DMS 273 treated with DMSO at 0.1 percent for 48 hours (cell line): ENCODE results near the gene PTF1A.

Source experiments
- DNase-seq: peaks from one replicate; lab custom pipeline; 2025; lab: John Stamatoyannopoulos, UW

Gene PTF1A

DNA sequence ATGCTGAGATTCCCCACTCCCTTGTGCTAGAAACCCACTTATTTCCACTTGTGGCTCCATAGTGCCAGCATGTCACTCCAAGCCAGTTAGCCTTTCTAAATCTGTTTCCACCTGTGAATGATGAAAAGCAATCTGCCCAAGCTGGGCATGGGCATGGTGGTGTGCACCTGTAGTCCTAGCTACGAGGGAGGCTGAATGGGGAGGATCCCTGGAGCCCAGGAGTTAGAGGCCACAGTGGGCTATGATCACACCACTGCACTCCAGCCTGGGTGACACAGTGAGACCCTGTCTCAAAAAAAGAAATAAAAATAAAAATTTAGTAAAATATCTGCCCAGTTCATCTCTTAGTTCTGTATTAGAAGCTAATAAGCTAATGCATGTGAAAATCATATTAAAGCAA is 5.0 kb upstream of the PTF1A start:
- DNase-seq, result no peak

DNA sequence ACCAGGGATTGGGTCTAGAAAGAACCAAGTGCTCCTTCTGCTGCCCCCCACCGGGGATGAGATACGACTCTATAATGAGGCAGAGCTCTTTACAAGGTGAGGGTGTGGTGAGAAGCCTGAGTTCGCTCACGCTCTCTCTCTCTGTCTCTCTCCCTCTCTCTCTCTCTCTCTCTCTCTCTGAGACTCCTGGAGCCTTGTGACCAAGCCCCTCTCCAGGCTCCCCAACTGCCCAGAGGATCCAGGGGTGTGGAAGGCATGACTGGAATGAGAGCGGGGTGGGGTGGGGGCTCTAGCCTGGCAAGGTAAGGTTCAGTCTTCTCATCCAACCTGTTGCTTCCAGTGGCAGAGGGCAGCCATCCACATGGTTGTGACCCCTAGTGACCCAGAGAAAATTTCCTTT is 3.1 kb upstream of the PTF1A start:
- DNase-seq, result no peak

DNA sequence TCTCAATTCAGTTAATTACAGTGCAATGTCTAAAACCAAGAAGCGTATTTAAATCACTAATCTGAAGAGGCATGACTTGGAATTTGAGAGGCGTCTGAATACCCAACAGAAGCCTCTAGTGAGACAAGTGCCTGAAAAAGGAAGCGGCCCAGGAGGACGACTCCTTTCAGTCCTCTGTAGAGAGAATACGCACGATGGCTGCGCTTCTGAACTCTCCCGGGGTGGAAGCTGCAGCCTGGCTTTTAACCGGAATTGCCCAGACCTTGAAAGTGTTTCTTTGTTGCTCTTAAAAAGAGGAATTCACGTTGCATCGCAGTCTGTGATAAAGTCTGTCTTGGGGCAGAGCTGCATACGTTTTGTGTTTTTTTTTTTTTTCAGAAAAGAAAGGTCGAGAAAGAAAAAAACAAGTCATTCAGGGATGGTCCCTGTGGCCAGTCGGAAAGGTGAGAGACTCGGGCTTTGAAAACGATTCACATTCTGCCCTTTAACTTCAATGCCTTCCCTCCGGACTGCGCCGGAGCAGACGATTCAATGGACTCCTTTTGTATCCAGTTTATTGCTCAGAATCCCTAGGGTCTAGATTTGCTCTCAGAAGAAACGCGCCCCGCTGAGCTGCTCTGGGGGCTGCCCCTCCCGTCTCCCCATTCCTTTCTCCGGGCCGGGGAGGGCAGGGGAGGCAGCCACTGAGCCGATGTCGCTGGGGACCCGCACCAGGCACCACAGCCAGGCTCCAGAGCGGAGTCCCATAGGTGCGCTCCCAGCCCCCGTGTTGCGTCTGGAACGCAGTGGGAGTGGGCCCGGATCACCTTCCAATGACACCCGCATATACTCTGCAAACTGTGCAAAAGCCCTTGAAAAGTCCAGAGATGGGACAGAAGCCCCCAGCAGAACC is 994 bp upstream of the PTF1A start:
- no peak for DNase-seq

GRCh38 chr10:23192712-23193434 is 761 bp downstream of the PTF1A start:
- no peak for DNase-seq

DNA sequence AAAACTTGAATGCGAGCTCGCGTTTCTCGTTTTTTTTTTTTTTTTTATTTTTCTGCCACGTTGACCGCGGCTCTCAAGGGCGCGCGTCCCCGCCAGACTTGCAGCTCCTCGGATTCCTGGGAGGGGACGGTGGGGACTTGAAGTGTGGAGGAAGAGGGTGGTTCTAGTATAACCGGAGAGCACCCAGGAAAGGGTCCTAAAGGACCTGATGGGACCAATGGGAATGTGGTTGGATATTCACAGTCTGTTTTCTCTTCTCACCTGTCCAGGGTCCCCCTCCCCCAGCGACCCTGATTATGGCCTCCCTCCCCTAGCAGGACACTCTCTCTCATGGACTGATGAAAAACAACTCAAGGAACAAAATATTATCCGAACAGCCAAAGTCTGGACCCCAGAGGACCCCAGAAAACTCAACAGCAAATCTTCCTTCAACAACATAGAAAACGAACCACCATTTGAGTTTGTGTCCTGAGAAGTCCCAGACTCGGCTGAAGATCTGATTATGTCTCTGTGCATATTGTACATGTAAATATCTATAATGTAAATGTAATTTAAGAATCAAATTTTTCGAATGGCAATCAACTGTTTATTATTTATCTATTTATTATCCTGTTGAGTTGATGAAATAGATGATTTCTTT is 1.4 kb downstream of the PTF1A start:
- no peak for DNase-seq

DNA sequence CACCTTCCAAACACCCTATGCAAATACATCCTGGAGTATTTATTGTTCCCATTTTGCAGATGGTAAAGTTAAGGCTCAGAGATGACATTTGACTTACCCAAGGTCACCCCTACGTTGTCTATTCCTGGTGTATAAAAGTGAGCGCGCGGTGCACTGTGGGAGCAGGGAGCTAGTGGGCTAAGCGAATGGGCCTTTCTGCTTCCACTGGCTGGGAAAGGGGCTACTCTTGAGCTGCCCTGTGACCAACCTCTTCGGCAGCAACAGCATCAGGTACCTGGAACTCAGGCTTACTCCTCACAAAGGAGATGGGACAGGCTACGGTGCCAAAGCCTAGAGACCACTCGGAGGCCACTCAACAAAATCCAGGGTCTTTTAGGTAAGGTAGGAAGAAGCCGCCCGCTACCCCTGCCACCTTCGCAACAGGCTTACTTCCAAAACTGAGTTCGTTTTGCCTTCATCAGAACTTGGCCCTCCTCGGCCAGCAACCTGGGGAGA is 2.4 kb downstream of the PTF1A start:
- DNase-seq, result no peak

DNA sequence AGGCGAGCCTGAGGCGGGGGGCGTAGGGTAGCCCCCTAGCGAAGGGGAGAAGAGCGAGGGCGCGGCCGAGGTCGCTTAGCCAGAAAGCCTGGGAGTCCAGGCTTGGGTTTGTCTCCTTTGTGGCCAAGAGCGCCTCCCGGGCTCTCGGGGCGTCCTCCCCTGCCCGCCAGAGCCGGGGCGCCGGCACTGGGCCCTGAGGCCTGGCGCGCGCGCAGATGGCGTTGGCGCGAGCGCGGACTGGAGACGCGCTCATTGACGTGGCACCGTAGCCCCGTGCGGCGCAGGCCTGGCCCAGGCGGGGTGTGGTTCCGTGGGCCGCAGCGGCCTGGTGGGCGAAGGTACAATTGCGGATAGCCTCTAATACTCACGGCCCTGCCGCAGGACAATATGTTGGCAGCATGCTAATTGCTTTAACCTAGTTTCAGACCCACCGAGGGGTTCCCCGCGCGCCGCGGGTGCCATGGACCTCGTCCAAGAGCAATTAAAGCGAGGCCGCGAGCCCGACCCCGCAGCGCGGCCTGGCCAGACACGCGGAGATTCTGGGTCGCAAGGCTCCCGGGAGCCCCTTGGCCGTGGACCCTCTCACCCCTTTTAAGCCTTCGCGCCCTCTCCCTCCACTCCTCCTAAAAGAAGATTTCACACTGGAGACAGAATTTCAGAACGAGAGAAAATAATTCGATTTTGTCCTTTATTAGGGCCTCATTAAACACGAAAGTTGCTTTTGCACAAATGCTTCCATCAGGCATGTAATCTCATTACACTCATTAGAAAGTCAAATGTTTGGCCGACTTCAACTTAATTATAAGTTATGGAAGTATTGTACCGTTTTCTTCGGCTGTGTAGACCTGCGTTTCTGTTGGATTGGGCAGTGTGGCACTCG is 3.1 kb downstream of the PTF1A start:
- DNase-seq, result no peak

GRCh38 chr10:23195846-23196600 is 3.9 kb downstream of the PTF1A start:
- DNase-seq, result no peak

DNA sequence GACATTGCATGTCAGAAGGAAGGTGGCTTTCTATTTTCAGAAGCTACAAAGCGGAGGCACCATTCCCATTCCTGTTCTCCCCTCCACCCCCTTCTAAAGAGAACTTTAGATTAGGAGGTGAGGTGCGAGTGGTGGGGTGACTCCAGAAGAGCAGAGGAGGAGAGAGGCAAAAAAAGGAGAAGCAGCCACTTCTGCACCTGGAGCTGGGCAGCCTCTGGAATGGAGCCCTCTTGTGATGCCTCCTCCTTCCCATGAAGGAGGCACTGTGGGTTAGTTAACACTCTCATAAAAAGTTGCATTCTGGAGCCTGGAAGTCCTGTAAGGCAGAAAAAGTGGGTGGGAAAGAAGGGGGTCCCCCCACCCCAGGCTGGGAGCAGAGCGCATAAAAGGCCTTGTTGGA is 4.8 kb downstream of the PTF1A start:
- no peak for DNase-seq

DNA sequence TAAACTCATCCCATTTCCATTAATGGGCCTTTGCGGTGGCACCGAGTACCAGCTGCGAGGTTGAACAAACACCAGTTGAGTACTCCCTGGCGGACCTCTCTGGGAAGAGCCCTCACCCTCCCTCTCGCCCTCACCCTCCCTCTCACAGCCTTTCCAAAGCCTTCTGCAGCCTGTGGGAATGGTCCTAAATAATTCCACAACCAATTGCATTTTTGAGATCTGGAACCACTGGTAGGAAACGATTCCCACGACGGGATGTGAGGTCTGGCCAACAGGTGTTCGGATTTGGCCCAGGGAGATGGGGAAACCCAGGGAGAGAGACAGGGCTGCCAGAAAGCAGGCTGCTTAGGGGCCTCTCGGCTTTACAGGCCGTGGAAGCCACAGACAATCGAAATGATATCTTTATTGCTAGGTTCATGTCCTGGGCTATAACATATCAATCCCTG is 5.3 kb downstream of the PTF1A start:
- DNase-seq, result no peak

DNA sequence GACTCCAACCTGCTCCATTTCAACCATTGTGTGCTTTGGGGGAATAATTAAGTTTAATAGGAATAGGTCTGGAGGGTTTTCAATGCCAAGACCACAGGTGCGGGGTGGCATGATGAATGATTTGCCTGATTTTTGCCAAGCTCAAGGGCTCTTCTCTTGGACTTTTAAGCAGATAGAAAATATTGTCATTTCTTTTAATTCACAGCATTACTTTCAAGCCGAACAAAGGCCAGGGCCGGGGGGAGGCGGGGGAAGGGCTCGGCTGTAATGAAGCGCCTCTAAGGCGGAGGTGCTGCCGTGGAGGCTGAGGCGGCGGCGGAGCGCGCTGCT is 6.5 kb downstream of the PTF1A start:
- DNase-seq, result no peak

- DNase-seq, result no peak
These were observed 7.0 kb downstream of the PTF1A start for GRCh38 chr10:23198940-23199767.

DNA sequence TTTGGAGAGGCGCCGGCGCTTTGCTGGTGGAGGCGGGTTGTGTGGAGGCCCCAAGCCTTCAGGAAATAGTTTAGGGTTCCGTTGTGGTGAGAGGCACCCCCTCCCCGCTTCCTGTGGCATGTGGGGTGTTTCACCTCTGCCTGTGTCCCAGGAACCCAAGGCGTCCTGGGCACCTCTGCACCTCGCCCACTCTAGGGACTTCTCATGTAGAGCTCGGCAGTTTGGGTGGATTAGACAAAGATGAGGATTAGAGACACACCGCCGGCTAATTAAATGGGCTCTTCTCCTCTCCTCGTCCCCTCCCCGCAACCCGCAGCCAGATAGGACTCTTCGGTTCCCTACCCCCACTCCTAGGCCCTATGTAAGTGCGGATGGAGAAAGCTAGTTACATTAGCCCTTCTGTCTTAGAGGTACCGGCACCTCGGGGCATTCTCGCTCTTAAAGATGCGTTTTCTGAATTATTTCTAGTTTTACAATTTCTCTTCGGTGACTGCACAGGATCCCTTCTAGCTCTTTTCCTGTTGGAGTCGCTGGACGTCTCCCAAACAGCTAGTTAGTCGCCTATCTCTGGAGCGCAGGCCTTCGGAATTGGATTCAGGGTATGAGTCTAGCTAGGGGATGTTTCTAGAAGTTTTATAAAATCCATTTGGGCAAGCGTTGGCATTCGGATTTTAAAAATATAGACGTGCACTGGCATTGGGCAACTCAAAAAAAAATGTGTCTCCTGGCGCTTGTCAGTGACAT is 7.8 kb downstream of the PTF1A start:
- DNase-seq, result no peak

DNA sequence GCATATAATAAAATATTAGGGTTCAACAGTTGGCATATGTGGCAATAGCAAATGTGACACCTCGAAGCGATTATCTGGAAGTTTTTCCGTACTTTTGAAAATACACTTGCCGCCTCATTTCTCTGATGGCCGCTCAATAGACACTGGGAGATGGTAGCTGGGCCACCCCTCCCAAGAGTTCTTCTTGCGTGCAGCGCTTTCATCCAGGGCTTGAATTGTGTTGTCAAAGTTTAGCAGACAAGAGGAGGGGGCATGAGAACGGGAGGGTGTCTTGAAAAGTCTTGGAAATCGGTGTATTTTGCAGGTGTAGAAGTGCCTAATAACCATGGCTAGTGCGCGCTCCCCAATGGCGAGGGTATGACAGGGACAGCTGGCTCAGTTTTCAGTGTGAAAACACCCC is 8.5 kb downstream of the PTF1A start:
- no peak for DNase-seq

- DNase-seq, result no peak
These were observed 9.0 kb downstream of the PTF1A start for GRCh38 chr10:23200997-23201652.

GRCh38 chr10:23201837-23202236 is 9.7 kb downstream of the PTF1A start:
- DNase-seq, result no peak

GRCh38 chr10:23202779-23203178 is 10.7 kb downstream of the PTF1A start:
- no peak for DNase-seq

DNA sequence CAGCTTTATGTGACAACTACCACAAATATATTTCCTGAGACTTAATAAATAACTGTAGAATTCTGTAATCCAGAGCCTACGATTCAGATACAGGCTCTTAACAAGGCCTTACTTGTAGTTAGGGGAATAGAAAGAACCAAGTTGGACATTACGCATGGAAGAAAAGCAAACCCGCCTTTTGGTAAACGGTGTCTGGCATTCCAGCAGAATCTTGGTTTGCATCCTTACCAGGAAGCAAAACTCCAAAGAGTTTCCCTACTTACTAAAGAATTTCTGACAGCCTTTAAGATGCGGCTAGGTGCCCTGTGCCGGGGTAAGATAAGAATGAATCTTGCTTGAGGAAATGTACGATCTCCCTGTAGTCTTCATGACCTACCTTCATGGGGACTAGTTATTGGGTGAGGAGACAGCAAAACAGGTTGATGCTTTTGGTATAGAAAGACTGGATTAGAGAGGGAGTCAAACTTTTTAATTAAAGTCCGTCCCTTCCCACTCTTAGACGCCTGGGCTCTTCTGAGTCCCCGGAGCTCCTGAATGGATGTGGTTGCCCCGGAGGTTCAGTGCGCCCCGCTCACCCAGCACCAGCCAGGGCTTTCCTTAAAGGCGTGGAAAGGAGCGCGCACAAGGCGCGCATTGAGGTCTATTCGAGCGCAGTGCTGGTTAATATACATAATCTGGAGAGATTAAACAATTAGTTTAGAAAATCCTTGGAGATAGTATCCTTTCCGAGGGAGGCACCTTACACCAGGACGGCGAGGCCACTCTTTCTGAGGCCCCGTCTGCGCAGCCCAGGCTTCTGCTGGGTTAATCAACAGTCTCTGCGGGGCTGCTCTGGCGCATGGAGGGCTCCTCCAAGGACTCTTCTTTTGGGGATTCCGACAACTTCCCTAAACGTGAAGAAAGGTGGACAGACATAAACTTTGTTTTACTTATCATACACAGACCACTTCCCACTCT is 11.5 kb downstream of the PTF1A start:
- no peak for DNase-seq
